Measurements from ENCODE around the gene TAP1. TPM values are rescaled to one million over a fixed set of nuclear protein-coding genes. Genes with fewer than 3 reads are reported as not detected.

TAP1 gene
- total and polyA plus RNA-seq, 10 of the 15 experiments (the other 5 are each of a cell fraction or from before 2014, with no cell fraction given): 33.4 to 249 (median 169) TPM

DNA sequence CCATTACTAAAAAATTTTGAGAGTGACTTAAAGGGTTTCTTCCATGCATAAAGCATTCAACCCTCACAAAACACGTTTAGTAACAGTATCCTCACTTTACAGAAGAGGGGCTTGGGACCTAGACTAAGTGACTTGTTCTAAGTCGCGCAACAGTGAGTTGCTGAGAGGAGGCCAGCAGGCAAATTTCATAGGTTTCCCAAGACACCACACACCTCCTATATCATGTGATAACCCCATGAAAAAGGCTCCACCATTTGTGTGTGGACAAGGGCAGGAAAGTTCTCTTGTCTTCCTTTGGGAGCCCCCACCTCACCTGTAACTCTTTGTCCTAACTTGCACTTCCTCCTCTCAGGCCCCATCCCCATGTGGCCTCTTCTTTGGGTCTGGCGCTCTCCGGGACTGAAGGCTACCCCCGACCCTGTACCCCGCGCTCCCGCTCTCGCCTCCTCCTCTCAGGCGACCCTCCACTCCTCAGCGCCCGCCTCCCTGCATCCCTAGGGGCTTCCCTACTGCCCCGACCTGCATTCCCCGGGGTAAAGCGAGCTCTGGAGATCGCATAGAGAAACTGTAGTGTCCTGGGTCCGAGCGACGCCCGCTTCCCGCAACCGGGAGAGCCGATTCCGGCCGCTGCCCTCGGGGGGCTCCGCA, 10.0 kb downstream of the TAP1 start (continued):
- TF ChIP-seq, protein P1, sequence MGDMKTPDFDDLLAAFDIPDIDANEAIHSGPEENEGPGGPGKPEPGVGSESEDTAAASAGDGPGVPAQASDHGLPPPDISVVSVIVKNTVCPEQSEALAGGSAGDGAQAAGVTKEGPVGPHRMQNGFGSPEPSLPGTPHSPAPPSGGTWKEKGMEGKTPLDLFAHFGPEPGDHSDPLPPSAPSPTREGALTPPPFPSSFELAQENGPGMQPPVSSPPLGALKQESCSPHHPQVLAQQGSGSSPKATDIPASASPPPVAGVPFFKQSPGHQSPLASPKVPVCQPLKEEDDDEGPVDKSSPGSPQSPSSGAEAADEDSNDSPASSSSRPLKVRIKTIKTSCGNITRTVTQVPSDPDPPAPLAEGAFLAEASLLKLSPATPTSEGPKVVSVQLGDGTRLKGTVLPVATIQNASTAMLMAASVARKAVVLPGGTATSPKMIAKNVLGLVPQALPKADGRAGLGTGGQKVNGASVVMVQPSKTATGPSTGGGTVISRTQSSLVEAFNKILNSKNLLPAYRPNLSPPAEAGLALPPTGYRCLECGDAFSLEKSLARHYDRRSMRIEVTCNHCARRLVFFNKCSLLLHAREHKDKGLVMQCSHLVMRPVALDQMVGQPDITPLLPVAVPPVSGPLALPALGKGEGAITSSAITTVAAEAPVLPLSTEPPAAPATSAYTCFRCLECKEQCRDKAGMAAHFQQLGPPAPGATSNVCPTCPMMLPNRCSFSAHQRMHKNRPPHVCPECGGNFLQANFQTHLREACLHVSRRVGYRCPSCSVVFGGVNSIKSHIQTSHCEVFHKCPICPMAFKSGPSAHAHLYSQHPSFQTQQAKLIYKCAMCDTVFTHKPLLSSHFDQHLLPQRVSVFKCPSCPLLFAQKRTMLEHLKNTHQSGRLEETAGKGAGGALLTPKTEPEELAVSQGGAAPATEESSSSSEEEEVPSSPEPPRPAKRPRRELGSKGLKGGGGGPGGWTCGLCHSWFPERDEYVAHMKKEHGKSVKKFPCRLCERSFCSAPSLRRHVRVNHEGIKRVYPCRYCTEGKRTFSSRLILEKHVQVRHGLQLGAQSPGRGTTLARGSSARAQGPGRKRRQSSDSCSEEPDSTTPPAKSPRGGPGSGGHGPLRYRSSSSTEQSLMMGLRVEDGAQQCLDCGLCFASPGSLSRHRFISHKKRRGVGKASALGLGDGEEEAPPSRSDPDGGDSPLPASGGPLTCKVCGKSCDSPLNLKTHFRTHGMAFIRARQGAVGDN (IDR thresholded peaks at IDR 0.05): no peak
- no peak for TF ChIP-seq RAD21 (IDR thresholded peaks at IDR 0.05; ENCODE audit: insufficient read depth, low read depth, low read length)
- peak; percentile 31; the same call in 1 of the 2 replicates for TF ChIP-seq CHD1 (IDR thresholded peaks at IDR 0.05; ENCODE audit: low read depth, low read length)
- TF ChIP-seq, protein P2, sequence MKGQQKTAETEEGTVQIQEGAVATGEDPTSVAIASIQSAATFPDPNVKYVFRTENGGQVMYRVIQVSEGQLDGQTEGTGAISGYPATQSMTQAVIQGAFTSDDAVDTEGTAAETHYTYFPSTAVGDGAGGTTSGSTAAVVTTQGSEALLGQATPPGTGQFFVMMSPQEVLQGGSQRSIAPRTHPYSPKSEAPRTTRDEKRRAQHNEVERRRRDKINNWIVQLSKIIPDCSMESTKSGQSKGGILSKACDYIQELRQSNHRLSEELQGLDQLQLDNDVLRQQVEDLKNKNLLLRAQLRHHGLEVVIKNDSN (IDR thresholded peaks at IDR 0.05; ENCODE audit: borderline replicate concordance, extremely low read length, insufficient read depth, low read depth, low read length): no peak
- TF ChIP-seq SIN3A (IDR thresholded peaks at IDR 0.05; ENCODE audit: low read depth, low read length): no peak
- TF ChIP-seq IRF4 (IDR thresholded peaks at IDR 0.05; ENCODE audit: low read depth, low read length): no peak
- no peak for TF ChIP-seq ETV6 (conservative IDR thresholded peaks at IDR 0.05 in 1 of 2, IDR thresholded peaks at IDR 0.05 in 1 of 2; ENCODE audit: borderline replicate concordance in 1 of 2, low read depth in 1 of 2)
- TF ChIP-seq HDAC2 (IDR thresholded peaks at IDR 0.05): 0 out of 2 replicates have a peak, but pooled peaks have one; percentile 30
- peak; percentile 63; the same call in 1 of the 2 replicates for TF ChIP-seq HDGF (IDR thresholded peaks at IDR 0.05)
- no peak for TF ChIP-seq FOS (IDR thresholded peaks at IDR 0.05; ENCODE audit: borderline replicate concordance, extremely low read depth, insufficient read length)
- TF ChIP-seq GATAD2B (conservative IDR thresholded peaks at IDR 0.05; ENCODE audit: low read depth): peak; percentile 59; the same call in 1 of the 2 replicates
- 0 out of 2 replicates have a peak, but pooled peaks have one; percentile 52 for TF ChIP-seq WRNIP1 (IDR thresholded peaks at IDR 0.05; ENCODE audit: borderline replicate concordance, low read depth, low read length)
- TF ChIP-seq MYB (IDR thresholded peaks at IDR 0.05; ENCODE audit: borderline replicate concordance, low read depth, low read length): no peak
